ENCODE measurements around the gene RNF4. TPM values are rescaled to one million over a fixed set of nuclear protein-coding genes. Genes with fewer than 3 reads are reported as not detected.

Gene RNF4, protein sequence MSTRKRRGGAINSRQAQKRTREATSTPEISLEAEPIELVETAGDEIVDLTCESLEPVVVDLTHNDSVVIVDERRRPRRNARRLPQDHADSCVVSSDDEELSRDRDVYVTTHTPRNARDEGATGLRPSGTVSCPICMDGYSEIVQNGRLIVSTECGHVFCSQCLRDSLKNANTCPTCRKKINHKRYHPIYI
- total RNA-seq, result 37.3 and 45.5 TPM in 2 replicates

DNA sequence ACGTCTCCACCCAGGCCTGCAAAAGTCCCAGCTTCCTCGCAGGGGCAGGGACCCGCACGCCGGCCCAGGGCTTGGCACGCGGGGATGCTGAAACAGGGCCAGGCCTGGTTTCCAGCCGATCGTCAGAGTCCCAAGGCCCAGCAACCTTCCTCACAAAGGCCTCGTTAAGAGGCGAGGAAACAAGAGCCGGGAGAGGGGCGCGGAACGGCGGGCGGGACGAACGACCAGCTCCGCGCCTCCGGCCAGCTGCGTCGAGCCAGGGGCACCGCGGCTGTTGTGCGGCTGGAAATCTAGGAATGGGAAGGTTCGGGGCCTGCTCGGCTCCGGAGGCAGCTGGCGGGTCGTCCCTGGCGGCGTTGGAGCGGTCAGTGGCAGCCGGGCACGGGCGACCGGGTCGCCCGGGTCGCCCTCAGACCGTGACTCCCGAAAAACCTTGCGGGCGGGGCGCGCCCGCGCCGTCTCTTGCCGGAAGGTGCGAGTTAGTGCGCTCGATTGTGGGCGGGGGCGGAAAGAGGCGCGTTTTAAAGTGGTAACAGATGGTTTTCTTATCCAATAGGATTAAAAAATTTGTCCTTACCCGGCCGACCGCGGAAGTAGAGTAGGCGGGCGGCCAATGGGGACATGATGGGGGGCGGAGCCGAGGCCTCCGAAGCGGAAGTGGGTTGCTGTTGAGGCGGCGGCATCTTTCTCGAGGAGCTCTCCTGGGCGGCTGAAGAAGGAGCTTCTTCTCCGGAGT, at the start of gene RNF4:
Gene RNF4 (plus strand): TSS at position 651 of the 736 bp plus-strand sequence. CDS start 21,388 bp downstream, outside the sequence.

DNA sequence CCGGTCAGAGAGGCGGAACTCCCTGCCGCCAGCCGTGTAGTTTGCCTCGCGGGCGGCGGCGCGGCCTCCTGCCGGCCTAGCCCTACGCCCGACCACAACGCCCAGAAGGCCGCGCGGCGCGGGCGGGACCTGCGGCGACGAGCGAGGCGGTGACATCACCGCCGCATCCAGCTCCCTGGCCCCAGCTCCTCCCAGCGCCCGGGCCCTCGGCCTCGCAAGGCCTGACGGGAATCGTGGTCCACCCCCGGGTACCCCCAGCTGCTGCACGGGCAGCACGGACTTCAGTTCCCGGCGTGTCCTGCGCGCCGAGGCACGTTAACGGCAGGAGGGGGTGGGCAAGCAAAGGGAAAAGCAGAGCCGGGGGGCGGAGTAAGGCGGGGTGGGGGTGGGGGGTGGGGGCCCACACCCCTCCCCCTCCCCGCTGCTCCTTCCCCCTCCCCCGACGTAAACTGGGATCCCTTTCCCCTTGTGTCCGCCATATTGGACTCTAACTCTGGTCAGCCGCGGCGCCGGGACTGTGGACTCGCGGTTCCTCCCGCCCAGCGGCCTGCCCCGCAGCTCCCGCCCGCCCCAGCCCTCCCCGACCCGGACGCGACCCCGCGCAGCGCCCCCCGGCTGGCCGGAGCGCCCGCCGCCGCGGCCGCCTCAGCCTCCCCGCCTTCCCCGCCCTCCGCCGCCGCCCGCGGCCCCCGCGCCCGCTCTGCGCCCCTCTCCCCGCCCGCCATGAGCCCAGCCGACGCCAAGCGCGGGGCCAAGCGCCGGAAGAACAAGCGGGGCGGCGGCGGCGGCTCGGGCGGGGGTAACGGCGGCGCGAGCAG, 67.5 kb downstream of the RNF4 start, which contains the start of gene FAM193A:
Gene FAM193A (plus strand): TSS at position 455 of the 818 bp plus-strand sequence. CDS start 269 bp downstream, at position 724.

Other genes starting within 250 kb of the RNF4 start
- 7.4 and 8.2 TPM in 2 replicates for gene HAUS3, start 227.0 kb upstream of the RNF4 start, total RNA-seq
- 2.8 and 6.7 TPM in 2 replicates for gene POLN, start 227.0 kb upstream of the RNF4 start, total RNA-seq
- gene MXD4, start 207.0 kb upstream of the RNF4 start, total RNA-seq, result 130 and 131 TPM in 2 replicates
- 7.7 and 8.2 TPM in 2 replicates for gene ZFYVE28, start 50.5 kb upstream of the RNF4 start, total RNA-seq
- not detected in 2 replicates for gene CFAP99, start 50.2 kb upstream of the RNF4 start, total RNA-seq
- 22.2 and 23.2 TPM in 2 replicates for gene FAM193A, start 67.5 kb downstream of the RNF4 start, total RNA-seq

All from placental epithelial cell (primary cell).